PFSK-1 (cell line): ENCODE measurements around the gene SNX8.
A peak's percentile ranks its signal among the peaks of the same experiment; 100 is the strongest.

Experiments used
- FOXP2 ChIP-seq: optimal IDR thresholded peaks from 2 replicates; pipeline ENCODE3; 2011; ENCODE audit warnings: borderline replicate concordance, control low read depth, inconsistent platforms; ENCODE audit not compliant: insufficient read depth; ENCODE audit errors: extremely low read length, extremely low read depth
- POLR2AphosphoS5 ChIP-seq: IDR thresholded peaks from 2 replicates; pipeline ENCODE4 v1.6.1; 2012; ENCODE audit warnings: low read depth, mild to moderate bottlenecking, control low read depth, low read length, moderate library complexity
- REST ChIP-seq, 2 experiments: IDR thresholded peaks; 2 replicates each; pipeline versions ENCODE4 v1.6.1 to v1.8.0; 2011 to 2012; ENCODE audit warnings: low read depth in 2 of 2, low read length in 2 of 2, control low read depth in 1 of 2, inconsistent platforms in 1 of 2, mild to moderate bottlenecking in 1 of 2, moderate library complexity in 1 of 2; ENCODE audit not compliant: insufficient read depth in 1 of 2
- SIN3A ChIP-seq: IDR thresholded peaks from 2 replicates; pipeline ENCODE4 v1.6.1; 2012; ENCODE audit warnings: mild to moderate bottlenecking, low read length, moderate library complexity, borderline replicate concordance; ENCODE audit not compliant: insufficient read depth
- TAF1 ChIP-seq: IDR thresholded peaks from 2 replicates; pipeline ENCODE4 v1.6.1; 2012; ENCODE audit warnings: low read length, control low read depth, borderline replicate concordance; ENCODE audit not compliant: insufficient read depth

The SNX8 gene

GRCh38 chr7:2239242-2239641, 75.0 kb downstream of the SNX8 start:
- TF ChIP-seq REST (IDR thresholded peaks at IDR 0.05; ENCODE audit: insufficient read depth in 1 of 2, low read depth in 2 of 2, low read length in 2 of 2) (no peak), TAF1 (no peak), FOXP2 (no peak), SIN3A (no peak), POLR2AphosphoS5 (no peak)

- TF ChIP-seq TAF1 (no peak), SIN3A (no peak), FOXP2 (no peak), POLR2AphosphoS5 (no peak), REST (IDR thresholded peaks at IDR 0.05; ENCODE audit: insufficient read depth in 1 of 2, low read depth in 2 of 2, low read length in 2 of 2) (no peak)
Measured at GRCh38 chr7:2237109-2237602, 77.1 kb downstream of the SNX8 start.

- TF ChIP-seq SIN3A (no peak), TAF1 (no peak), FOXP2 (no peak), REST (IDR thresholded peaks at IDR 0.05; ENCODE audit: insufficient read depth in 1 of 2, low read depth in 2 of 2, low read length in 2 of 2) (no peak), POLR2AphosphoS5 (no peak)
Measured at GRCh38 chr7:2233926-2234325, 80.3 kb downstream of the SNX8 start.

GRCh38 chr7:2232766-2233520, 81.3 kb downstream of the SNX8 start, which contains the start of gene MAD1L1:
Gene MAD1L1 (minus strand): TSS chr7:2232945. CDS start chr7:2230133, 2,812 bp downstream.
- peak; percentile 75 for TF ChIP-seq FOXP2
- TF ChIP-seq POLR2AphosphoS5 = peak; percentile 91
- no peak for TF ChIP-seq REST (IDR thresholded peaks at IDR 0.05; ENCODE audit: insufficient read depth in 1 of 2, low read depth in 2 of 2, low read length in 2 of 2)
- peak; percentile 82; the same call in 1 of the 2 replicates for TF ChIP-seq TAF1
- peak; percentile 89 for TF ChIP-seq SIN3A
